Superior temporal gyrus (tissue), 1 donor: ENCODE results near the gene ESYT2.

Experiments used
- DNase-seq: peaks from one replicate; pipeline ENCODE4 v3.0.0-alpha.2; 2016; ENCODE audit errors: extremely low spot score

The ESYT2 gene

DNA sequence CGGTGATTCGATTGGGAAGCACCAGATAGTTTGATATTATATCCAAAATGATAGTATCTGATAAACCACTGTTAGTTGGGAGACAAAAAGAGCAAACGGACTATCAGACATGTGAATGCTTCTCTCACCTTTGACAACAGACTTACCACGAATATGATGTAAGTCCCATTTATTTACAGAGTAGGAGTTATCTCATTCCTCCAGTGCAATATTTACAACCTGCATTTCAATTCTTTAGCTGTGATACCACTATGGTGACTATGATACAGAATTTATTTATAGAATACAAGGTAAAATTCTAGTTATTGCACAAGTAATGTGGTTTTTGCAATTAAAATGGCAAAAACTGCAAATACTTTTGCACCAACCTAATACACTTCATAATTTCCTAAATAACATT lies 61.6 kb downstream of the ESYT2 start:
- no peak for DNase-seq

DNA sequence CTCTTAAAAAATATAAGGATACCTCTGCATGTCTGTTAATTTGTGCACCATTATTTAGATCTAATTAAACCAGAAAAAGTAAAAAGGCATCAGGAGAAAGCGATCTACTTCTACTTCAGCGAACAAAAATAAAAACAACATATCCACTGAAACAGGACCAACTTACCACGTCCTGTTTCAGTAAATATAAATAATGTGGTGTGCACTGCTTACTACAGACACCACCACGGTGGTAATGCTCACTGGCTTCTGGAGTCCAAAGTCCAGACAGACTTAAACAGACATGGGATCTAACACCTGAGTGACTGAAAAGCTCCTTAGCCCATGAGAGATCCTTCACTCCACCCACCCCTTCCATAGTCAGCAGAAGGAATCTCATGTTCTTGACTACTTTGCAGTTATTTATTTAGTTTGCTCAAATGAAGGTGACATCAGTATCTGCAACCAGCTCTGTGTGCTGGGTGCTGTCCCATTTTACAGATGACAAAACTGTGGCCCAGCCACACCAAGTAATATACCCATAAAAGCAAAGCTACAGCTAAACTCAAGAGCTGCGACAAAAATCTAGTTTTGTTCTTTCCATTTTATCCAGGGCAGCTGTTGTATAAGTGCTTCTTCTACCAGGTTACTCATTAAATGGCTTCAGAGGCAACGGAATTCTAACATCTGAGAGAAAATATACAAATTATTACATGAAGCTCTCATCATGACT lies 62.6 kb downstream of the ESYT2 start:
- no peak for DNase-seq

DNA sequence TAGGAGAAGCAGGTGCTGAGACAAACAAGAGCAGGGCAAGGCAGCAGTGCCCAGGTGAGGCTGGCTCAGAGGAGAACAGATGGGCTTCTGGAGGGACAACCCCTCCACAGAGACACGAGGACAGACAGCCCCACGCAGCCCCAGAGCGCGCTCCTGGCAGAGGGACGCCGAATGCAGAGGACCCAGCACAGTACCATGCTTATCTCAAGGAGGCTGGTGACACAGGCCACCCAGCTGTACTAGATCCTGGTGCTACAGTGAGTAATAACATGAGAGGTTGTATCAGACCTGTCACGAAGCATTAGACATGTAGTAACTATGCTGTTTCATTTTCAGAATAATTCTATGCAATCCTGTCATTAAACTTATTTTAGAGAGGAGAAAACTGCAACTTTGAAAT lies 64.3 kb downstream of the ESYT2 start:
- no peak for DNase-seq

DNA sequence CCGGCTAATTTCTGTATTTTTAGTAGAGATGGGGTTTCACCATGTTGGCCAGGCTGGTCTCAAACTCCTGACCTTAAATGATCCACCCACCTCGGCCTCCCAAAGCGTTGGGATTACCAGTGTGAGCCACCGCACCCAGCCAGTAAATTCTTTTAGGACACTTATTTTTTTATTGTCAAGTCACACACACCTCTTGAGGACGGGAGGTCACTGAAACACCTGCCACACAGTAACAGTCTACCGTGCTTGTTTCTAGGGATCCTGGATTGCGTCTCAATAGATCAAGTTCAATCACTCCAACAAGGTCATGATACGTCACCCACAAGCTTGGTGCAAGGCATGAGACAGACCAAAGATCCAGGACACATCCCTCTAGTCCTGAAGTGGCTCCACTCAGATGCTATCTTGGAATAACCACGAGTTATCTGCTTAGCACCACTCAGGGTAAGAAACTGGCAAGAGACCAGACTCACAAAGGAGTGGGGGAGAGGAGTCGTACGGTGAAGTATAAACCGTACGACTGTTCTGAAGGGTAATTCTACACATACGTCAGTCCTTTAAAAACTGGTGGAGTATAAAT lies 65.8 kb downstream of the ESYT2 start:
- no peak for DNase-seq

DNA sequence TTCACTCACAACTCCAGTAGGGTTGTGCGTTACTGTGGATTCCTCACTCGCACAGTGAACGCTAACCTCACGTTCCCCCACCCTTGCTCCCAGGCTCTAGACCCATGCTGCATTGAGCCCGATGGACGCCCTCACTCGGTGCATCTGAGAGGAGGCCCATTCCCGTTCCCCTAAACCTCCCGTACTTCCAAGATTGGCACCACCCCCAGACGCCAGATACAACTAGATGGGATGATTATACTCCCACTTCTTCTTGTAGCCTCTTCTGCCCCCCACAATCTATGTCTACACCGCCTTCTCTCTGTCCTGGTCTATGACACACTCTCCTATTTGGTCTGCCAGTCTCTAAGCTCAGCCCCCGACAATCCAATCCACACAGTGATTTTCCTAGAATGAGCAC lies 67.4 kb downstream of the ESYT2 start:
- DNase-seq, result no peak

DNA sequence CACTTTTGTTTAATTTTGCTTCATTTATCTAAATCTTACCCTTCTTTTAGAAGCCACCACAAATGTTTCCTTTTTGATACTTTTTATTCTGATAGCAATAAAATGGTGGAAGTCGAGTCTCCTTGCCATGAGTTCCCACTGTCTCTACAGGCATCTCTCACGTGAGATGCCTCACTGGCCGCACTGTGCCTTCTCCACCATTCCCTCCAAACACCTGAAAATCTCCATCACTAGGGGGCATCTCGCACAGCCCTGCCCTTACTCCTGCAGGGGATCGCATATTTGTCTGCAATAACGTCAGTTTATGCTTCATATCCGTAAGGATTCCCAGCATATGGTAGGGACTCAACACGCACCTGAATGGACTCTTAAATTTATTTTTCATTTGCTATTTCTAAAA lies 68.4 kb downstream of the ESYT2 start:
- no peak for DNase-seq

DNA sequence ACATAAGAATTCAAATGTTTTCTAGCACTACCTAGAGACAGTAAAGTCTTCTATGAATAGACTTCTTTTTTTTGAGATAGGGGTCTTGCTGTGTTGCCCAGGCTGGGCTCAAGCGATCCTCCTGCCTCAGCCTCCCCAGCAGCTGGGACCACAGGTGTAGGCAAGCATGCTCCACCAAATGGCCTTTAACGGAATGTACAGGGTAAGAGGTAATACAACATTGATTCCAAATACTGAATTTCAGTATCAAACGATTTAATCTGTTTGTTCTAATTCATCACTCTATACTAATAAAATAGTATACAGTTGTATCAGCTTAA lies 68.9 kb downstream of the ESYT2 start:
- DNase-seq, result no peak

DNA sequence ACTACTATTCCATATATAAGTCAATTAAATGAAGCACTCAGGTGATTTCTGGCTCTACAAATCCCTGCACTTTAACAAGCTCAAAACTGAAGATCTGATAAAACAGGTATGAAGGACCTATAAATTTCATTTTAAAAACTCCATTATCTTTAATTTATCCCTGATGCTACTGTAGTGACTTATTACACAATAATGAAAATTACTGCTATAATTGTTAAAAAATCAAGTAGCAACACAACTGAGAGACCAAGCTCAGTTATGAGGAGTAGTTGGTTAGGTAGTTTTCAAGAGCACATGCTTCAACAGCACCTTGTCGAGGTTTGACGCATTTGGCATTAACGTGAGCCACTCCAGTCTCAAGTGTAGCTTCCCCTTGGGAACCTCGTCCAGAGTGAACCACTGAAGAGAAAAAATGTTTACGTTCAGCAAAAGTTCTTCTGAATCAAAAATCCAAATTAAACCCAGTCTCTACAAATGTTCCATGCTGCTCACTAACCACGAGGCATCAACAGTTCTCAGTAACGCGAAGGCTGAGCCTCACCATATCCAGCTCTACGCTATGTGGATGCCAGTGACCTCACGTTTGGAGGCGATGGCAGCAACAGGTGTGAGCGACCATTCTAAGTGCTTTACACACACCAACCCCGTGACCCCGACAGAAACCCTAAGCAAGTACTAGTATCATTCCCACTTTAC lies 69.4 kb downstream of the ESYT2 start:
- no peak for DNase-seq

DNA sequence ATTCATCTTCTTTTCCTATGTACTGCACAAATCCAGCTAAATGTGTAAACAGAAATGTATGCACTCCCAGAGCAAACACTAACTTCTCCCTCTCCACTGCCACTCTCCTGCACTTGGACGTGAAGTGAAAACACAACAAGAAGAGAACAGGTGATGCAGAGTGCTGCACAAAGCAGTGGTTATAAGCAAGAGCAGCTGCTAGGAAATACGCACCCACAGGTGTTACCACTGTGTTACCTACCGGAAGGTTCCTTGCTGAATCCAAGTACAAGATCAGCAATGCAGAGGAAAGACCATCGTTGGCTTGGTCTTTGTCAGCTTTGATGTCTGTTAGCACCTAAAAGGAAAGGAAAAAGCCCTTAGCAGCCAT lies 70.1 kb downstream of the ESYT2 start:
- DNase-seq, result no peak

DNA sequence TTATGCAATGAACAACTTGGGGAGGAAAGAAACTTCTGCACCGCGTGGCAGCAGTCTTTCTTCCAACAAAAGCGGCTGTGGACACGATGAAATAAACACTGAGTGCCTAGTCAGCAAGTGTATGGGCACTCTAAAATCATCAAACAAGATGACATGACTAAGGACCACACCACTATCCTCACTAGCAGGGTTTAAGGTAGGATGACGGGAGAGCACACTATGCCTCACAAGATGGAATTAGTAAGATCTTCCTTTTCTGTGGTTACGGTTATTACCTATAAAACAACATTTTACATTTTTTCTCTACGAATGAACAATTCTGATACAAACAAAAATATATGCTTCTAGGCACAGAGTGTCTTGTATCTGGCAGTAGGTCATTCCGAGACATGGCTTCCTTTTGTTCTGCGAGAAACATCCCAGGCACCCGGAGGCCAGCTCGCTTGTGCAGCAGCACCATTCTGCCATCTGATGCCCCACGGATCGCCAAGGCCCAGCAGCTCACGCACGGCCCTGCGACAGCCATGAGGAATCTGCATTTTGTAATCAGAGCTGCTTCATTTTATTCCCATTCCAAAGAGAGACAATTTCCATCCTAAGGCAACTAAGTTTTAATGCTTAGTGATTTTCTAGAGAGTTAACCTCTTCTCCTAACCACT lies 70.6 kb downstream of the ESYT2 start:
- no peak for DNase-seq

DNA sequence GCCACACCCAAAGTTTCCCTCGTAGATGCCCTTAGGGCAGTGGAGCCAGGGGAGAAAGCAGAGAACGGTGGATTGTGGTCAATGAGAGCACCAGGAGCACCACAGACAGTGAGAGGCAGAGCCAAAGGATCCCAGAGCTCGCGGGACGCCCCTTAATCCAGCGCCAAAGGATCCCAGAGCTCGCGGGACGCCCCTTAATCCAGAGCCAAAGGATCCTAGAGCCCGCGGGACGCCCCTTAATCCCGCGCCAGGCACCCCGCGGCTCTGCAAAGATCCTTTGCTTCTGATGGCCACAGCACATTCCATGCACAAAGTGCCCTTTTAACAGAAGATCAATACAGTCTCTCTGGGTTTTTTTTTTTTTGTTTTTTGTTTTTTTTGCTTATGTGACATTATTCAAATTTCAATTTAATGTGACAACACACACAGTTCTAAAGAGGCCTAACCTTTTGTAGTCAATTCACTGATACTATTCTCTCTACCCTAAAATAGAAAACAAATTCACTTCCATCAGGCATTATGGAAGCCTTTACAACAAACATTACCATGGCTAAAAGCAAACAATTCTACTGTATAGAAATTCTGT lies 71.8 kb downstream of the ESYT2 start:
- no peak for DNase-seq

DNA sequence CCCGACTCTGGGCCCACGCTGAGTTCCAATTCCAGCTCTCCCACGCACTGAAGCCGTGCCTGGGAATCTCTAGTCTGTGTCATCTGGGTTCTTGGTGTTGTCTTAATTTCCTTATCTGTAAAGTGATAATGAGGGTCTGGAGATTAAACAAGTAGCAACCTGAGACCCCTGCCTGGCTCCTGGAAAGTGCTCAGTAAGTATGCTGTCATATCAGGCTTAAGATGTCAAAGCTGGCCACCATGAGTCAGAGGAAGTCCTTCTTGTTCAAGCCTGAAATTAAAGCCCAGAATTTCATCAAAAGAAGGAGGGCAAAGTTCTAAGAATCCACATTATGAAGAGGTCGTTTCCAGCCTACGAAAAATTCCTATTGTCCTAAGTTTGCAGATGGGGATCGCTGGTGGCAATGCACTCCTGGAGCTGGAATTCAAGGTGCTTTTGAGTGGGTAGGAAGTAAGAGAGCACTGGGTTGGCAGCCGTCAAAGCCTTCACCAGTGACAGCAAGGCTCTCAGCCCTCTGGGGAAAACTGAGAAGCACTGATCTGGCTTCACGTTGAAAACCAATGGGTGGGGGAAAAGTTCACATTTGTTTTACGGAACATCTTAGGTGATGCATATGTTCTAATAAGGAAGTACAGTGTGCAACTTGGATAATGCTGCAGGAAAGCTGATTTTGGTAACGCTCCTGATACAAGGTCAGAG lies 74.4 kb downstream of the ESYT2 start:
- DNase-seq, result no peak

DNA sequence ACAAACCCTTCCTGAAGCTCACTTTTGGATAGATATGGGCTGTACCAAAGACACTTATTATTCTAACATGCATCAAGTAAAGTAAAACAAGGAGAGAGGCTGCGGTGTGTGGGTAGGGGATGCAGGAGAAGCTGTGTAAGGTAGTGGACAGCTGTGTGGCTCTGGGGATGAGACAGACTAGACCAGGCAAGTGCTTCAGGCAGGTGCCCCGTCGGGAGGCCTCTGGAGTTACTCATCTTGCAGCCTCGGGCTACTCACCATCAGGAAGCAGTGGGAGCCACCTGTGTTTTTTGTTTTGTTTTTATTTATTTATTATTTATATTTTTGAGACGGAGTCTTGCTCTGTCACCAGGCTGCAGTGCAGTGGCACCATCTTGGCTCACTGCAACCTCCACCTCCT lies 75.4 kb downstream of the ESYT2 start:
- DNase-seq, result no peak

DNA sequence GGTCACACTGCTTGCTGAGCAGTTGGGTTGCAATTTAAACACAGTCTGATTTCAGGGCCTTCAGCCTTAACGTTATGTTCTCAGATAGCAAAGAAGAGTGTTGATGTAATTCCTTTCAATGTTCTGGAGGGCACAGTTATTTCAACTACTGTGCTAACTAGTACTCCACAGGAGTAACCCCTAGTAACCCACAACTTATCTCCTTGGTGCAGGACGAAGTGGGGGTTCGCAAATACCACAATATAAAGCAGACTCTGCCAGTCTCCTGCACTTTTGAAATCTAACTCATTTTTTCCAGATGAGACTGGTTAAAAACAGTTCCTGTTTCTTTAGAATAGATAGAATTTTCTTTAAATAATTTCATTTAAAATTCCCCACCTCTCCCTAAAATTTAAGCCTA lies 77.6 kb downstream of the ESYT2 start:
- no peak for DNase-seq

DNA sequence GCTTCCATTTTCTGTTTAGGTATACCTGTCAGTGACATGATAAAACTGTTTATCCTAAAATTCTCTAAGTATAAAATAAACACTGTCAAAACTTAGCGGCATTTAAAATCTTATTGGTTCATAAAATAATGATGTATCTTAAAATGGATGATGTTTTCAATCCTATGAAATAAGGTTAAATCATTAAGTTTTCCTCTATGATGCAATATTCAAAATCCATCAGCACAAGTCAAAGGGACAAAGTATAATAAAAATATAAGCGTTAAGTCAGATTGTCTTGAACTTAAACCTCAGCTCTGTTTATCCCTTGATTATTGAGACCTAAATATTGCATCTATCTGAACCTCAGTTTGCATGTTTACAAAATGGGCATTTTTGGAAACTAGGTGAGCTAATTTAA lies 78.1 kb downstream of the ESYT2 start:
- no peak for DNase-seq

DNA sequence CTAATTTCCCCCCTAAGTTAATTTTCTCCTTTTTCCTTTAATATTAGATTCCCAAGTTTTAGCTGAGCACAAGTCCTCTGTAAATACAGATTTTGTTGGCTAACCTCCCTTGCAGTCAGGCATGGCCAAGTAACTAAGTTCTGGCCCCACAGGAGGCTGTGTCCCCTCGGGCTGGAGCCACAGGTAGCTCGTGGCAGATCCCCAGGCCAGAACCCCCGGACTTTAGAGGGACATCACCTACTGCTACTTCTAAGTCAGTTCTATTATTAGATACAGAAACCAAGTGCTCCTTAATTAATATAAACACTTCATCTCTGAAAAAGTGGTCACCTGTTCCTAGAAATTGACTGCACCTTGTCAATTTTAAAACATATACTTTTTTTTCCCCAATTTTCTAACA lies 78.6 kb downstream of the ESYT2 start:
- DNase-seq, result no peak

DNA sequence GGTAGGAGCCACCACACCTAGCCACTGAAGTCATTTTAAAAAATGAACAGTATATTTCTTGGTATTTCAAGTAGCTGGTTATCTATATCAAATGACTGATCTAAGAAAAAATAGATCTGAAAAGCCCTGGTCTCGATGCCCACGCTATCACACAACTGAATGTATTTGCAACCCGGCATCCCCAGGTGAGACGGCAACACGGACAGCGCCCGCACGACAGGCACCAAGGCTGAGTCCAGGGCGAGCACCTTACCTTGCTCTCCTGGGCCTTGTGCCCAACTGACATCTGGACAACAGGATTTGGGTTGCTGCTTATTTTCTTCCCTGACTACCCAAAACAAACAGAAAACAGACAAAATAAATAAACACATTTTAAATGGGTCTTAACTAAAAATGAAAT lies 79.9 kb downstream of the ESYT2 start:
- DNase-seq, result no peak

DNA sequence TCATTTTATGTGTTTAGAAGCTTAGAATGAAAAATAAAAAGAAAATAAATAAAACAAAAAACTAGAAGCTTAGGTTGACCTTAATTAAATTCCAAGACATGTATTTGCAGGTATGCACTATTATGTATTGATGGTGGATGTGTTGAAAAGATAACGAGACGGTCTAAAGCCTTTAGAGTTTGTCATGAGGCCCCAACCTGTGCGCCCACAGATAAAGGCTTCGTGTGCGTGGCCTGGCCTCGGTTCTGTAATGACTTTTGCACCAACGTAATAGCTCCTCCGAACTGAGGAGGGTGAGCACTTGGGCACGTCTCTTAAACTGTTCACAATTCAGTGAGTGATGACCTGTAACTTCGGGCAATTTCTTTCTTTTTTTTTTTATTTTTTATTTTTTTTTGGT lies 81.0 kb downstream of the ESYT2 start:
- DNase-seq, result no peak

DNA sequence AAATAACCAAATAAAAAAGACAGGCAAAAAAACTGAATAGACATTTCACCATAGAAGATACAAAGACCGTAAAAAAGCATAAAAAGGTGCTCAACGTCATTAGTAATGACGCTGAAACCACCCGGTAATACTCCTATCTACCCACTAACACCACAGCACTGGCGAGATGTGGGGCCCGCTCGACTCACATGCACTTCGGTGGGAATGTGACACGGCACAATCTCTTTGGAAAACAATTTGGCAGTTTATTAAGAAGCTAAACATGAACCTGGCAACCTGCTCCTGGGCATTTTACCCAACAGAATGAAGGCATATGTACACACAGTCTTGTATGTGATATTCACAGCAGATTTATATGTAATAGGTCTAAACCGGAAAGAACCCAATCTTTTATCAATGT lies 81.9 kb downstream of the ESYT2 start:
- no peak for DNase-seq

DNA sequence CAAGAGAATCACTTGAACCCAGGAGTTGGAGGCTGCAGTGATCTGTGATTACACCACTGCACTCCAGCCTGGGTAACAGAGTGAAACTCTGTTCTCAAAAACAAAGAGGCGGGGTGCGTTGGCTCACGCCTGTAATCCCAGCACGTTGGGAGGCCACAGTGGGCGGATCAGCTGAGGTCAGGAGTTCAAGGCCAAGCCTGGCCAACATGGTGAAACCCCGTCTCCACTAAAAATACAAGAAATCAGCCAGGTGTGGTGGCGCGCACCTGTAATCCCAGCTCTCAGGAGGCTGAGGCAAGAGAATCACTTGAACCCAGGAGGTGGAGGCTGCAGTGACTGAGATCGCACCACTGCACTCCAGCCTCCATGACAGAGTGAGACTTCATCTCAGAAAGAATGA lies 82.4 kb downstream of the ESYT2 start:
- no peak for DNase-seq

DNA sequence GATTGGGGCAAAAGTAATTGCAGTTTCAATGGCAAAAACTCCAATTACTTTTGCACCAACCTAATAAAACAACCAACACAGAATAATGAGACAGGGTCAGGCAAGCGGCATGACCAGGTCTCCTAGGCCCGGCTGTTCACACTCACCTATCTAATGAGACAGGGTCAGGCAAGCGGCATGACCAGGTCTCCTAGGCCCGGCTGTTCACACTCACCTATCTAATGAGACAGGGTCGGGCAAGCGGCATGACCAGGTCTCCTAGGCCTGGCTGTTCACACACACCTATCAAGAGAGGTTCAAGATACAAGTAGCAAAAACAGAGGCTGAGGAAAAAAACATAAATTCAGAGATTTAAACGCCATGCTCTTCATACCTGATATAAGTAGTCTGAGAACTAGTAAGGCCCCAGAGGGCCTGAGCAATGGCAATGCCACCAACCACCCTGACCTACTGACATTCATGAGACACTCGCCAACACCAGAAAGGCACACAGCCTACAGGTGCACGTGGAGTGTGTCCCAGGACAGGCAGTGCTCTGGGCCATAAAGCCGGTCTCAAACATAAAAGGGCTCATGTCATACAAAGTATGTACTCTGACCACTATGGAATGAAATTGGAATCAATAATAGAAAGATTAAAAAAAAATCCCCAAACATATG lies 84.1 kb downstream of the ESYT2 start:
- no peak for DNase-seq

DNA sequence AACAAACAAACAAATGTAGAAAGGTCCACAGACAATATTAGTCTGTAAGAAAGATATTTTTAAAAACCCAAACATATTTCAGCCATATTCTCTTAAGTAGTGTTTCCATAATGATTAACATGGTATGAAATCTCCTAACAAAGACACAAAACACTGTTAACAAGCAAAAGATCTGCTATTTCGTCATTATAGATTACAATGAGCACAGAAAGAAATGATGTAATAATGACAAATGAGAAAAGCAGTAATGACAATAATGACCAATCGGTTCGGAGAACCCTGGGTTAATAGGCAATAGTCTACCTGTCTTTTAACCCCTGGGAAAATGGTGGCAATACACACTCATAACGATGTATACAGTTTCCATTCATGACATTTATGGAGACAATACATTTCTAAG lies 85.2 kb downstream of the ESYT2 start:
- no peak for DNase-seq
